GM12864 (cell line): ENCODE results near the gene NCOA7.
"Not testable (repeated sequence)": the region's sequence is repeated elsewhere in the genome, so short reads cannot be mapped to it uniquely, and the experiment has no call there.

ENCODE experiments used
- DNase-seq: peaks from one replicate; pipeline ENCODE4 v3.0.0-alpha.2; 2011; ENCODE audit warnings: low read depth
- H3K4me3 ChIP-seq: 2 replicates; pipeline ENCODE4 v1.5.1; 2011; ENCODE audit warnings: mild to moderate bottlenecking, low read depth, low read length, control low read depth
- TF ChIP-seq, protein P1 (sequence below): IDR thresholded peaks from 2 replicates; pipeline ENCODE4 v1.5.1; 2011; ENCODE audit warnings: low read depth, mild to moderate bottlenecking, moderate library complexity, low read length, control low read depth, inconsistent platforms; ENCODE audit errors: missing control alignments

Gene NCOA7

DNA sequence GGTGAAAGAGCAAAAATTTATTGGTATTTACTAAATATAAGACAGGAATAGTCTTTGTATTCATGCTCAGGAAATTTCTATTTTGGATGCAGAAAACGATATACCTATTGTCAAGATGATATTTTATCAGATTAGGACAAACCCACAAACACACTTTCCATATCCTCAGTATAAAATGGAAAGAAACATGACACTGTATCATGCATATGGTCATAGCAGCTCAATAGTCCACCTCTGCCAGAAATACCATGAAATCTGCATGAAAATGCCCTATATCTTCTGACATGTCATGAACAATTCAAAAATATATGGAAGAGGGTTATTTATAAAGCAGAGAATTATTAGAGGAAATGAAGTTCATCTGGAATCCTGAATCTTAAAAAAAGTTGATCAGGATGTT is 154.1 kb downstream of the NCOA7 start:
- TF ChIP-seq, protein P1, sequence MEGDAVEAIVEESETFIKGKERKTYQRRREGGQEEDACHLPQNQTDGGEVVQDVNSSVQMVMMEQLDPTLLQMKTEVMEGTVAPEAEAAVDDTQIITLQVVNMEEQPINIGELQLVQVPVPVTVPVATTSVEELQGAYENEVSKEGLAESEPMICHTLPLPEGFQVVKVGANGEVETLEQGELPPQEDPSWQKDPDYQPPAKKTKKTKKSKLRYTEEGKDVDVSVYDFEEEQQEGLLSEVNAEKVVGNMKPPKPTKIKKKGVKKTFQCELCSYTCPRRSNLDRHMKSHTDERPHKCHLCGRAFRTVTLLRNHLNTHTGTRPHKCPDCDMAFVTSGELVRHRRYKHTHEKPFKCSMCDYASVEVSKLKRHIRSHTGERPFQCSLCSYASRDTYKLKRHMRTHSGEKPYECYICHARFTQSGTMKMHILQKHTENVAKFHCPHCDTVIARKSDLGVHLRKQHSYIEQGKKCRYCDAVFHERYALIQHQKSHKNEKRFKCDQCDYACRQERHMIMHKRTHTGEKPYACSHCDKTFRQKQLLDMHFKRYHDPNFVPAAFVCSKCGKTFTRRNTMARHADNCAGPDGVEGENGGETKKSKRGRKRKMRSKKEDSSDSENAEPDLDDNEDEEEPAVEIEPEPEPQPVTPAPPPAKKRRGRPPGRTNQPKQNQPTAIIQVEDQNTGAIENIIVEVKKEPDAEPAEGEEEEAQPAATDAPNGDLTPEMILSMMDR: no peak
- H3K4me3 ChIP-seq: no peak overlapping the region
- DNase-seq: no peak

DNA sequence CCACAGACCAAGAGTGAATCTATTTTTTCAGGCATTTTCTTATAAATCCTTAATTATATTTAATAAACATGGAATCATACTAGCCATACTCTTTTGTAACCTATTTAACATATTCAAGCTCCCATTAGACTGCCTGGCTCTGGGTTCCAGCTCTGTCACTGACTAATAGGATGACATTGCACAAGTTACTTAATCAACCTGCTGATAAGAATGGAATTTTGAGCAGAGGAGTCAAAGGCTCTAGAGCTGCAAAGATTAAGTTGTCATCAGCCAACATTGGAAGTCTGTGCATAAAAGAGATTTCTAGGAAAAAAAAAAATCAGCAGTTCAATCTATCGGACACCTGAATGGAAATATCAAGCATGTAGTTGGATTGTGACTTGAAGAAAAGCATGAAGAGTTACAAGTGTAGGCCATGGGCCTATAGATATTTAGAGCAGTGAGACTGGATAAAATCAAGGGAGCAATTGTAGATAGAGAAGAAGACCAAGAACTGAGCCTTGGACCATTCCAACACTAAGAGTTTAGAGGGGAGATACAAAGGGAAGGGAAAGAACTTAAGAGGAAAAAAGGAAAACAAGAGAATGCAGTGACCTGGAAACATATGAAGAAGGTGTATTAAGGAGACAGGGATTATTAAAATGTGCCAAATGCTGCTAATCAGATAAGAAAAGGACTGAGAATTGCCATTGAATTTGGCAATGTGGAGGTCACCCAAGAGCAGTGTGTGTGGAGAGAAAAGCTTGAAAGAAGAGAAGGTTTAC is 154.8 kb downstream of the NCOA7 start:
- DNase-seq: no peak
- TF ChIP-seq, protein P1: no peak

GRCh38 chr6:125947615-125948014 is 156.9 kb downstream of the NCOA7 start:
- no peak for DNase-seq
- no peak overlapping the region for H3K4me3 ChIP-seq
- TF ChIP-seq, protein P1: no peak

More for the DNA sequence above, 154.8 kb downstream of the NCOA7 start:
- no peak overlapping the region for H3K4me3 ChIP-seq

GRCh38 chr6:125948455-125948854 is 157.7 kb downstream of the NCOA7 start:
- no peak overlapping the region for H3K4me3 ChIP-seq
- TF ChIP-seq, protein P1: no peak
- no peak for DNase-seq

- no peak for DNase-seq
- TF ChIP-seq, protein P1: no peak
- H3K4me3 ChIP-seq: no peak overlapping the region
Measured at GRCh38 chr6:125949069-125949468, 158.3 kb downstream of the NCOA7 start.

DNA sequence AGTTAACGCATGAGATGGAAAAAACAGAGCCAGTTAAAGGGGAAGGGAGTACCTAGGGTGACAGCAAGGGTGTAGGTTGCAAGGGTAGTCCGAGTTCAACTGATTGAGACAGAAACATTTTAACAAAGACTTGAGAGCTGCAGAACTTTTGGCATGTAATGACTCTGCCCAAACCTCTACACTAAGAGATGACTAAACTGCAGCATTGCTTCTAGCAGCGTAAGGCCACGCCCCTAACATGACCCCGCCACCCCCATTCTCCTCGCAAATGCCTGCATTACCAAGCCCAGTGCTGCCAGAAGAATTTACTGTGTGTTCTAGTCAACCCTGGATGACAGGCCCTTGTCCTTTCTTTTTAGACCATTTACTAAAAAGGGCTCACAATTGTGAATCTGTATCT is 159.5 kb downstream of the NCOA7 start:
- TF ChIP-seq, protein P1: no peak
- no peak for DNase-seq

DNA sequence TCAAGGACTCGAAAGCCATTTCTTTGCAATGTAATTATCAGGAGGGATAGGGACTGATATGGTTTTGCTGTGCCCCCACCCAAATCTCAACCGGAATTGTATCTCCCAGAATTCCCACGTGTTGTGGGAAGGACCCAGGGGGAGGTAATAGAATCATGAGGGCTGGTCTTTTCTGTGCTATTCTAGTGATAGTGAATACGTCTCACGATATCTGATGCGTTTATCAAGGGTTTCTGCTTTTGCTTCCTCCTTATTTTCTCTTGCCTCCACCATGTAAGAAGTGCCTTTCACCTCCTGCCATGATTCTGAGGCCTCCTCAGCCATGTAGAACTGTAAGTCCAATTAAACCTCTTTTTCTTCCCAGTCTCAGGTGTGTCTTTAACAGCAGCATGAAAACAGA is 160.0 kb downstream of the NCOA7 start:
- H3K4me3 ChIP-seq, DNase-seq: not testable (repeated sequence)

More for the DNA sequence above, 159.5 kb downstream of the NCOA7 start:
- H3K4me3 ChIP-seq: no peak overlapping the region
